SH-SY5Y (cell line): ENCODE measurements around the gene SPINT2.

ENCODE experiments used
- GATA2 ChIP-seq: IDR thresholded peaks from 2 replicates; pipeline ENCODE4 v1.6.1; 2011; ENCODE audit warnings: mild to moderate bottlenecking, low read depth, low read length
- GATA3 ChIP-seq: IDR thresholded peaks from 2 replicates; pipeline ENCODE4 v1.6.1; 2011; ENCODE audit warnings: low read depth, mild to moderate bottlenecking, low read length, moderate library complexity

GRCh38 chr19:38253788-38254187 lies 10.6 kb upstream of the SPINT2 start:
- no peak for TF ChIP-seq GATA3
- no peak for TF ChIP-seq GATA2
